Measurements from ENCODE around the gene TMEM169. TPM values are rescaled to one million over a fixed set of nuclear protein-coding genes. Genes with fewer than 3 reads are reported as not detected.
A peak's percentile ranks its signal among the peaks of the same experiment; 100 is the strongest.

The TMEM169 gene
- total and polyA plus RNA-seq, 9 of the 15 experiments (the other 6 are each of a cell fraction or from before 2014, with no cell fraction given), result 0.01 to 0.09 (median 0.04) TPM; not detected in 5

DNA sequence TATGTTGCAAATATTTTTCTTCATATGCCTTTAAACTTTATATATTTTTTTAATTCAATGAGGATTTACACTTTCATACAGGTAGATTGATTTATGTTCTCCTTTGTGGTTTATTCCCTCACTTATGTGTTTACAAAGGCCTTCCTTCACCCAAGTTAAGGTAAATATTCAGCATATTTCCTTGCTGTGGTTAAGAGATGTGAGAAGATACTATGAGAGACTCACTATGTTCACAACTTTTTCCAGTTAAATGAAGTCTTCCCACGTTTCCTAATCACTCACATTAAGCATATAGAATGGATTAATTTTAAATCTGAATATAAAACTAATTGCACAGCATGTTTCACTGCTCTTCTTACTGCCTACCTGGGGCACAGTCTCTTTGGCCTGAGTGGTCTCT is 707 bp upstream of the TMEM169 start:
- no peaks in the 10 kb centered on the region for H3K79me2 ChIP-seq (ENCODE audit: control insufficient read depth, insufficient read depth, low read length)
- TSS peak; percentile 78 for BruUV-seq (replicated peaks)
- FAIRE-seq (no peak), ATAC-seq (no peak; the same call in 2 of the 3 replicates), DNase-seq (ENCODE audit: extremely low read depth in 1 of 4, low spot score in 3 of 4) (no peak)
- no peaks in the 10 kb centered on the region for H4K20me1 ChIP-seq (replicated peaks; ENCODE audit: control insufficient read depth, insufficient read depth, low read length)
- TF ChIP-seq MEIS2 (IDR thresholded peaks at IDR 0.05; ENCODE audit: partially characterized antibody), result peak; percentile 4
- no peak for TF ChIP-seq RUNX1 (IDR thresholded peaks at IDR 0.05; ENCODE audit: low read depth)
- intact Hi-C loops (cut with micrococcal nuclease), result no loop called here
- H3K27ac ChIP-seq (ENCODE audit: extremely low read depth, low read depth, low read length), result peak overlapping the region; percentile 6; the same call in 1 of the 3 replicates
- no peaks in the 10 kb centered on the region for H3K9me3 ChIP-seq (replicated peaks; ENCODE audit: control insufficient read depth, insufficient read depth, low read depth, low read length)
- in situ Hi-C loops (cut with MboI), result no loop called here
- peak overlapping the region; percentile 88 for H3K4me2 ChIP-seq (ENCODE audit: insufficient read depth, low read length)
- H3K9me1 ChIP-seq (ENCODE audit: control insufficient read depth, insufficient read depth, low read length), result no peaks in the 10 kb centered on the region
- CTCF ChIA-PET (ENCODE audit: low intra/inter-chr PET ratio), result no interaction called here
- H2AFZ ChIP-seq (ENCODE audit: low read depth, low read length), result peak overlapping the region; percentile 98
- peak overlapping the region; percentile 58 for H3K4me3 ChIP-seq
- no peaks in the 10 kb centered on the region for H3K36me3 ChIP-seq (ENCODE audit: control insufficient read depth, insufficient read depth, low read length)
- H3K9ac ChIP-seq (ENCODE audit: insufficient read depth in 1 of 2, low read depth in 2 of 2, low read length in 2 of 2), result peak overlapping the region; percentile 55 to 94
- H3K4me1 ChIP-seq (replicated peaks in 1 of 2; ENCODE audit: control insufficient read depth in 2 of 2, insufficient read depth in 2 of 2, low read length in 2 of 2), result peaks cover 10% of the 10 kb centered on the region in 2 experiments; a peak in 4 of 5 replicates
- POLR2A ChIA-PET, result interaction anchor here (0.8 to 1.1 kb wide), 5 partner anchors 9 to 34 kb away, joined by 3 to 5 read pairs (median 4); partner anchors contain the start of gene XRCC5
- no peaks in the 10 kb centered on the region for H3K27me3 ChIP-seq (ENCODE audit: control insufficient read depth in 2 of 2, insufficient read depth in 2 of 2, low read length in 2 of 2)
- WGBS (ENCODE audit: insufficient coverage, low coverage, missing lambda C conversion rate), result 0% methylated on average over 1 of the region's 1 CpG

GRCh38 chr2:216082117-216082711 is 495 bp downstream of the TMEM169 start:
- Histone ChIP-seq H4K20me1 (replicated peaks; ENCODE audit: control insufficient read depth, insufficient read depth, low read length) (no peaks in the 10 kb centered on the region), H2AFZ (ENCODE audit: low read depth, low read length) (peak overlapping the region; percentile 78), H3K79me2 (ENCODE audit: control insufficient read depth, insufficient read depth, low read length) (no peaks in the 10 kb centered on the region), H3K4me3 (peak overlapping the region; percentile 58), H3K9me1 (ENCODE audit: control insufficient read depth, insufficient read depth, low read length) (no peaks in the 10 kb centered on the region), H3K4me1 (replicated peaks in 1 of 2; ENCODE audit: control insufficient read depth in 2 of 2, insufficient read depth in 2 of 2, low read length in 2 of 2) (peaks cover 10% of the 10 kb centered on the region in 2 experiments; a peak in 4 of 5 replicates), H3K27me3 (ENCODE audit: control insufficient read depth in 2 of 2, insufficient read depth in 2 of 2, low read length in 2 of 2) (no peaks in the 10 kb centered on the region), H3K27ac (ENCODE audit: extremely low read depth, low read depth, low read length) (no peak overlapping the region), H3K4me2 (ENCODE audit: insufficient read depth, low read length) (peak overlapping the region; percentile 88), H3K9ac (ENCODE audit: insufficient read depth in 1 of 2, low read depth in 2 of 2, low read length in 2 of 2) (peak overlapping the region in 1 of 2 experiments; percentile 94; a peak in 2 of 4 replicates), H3K36me3 (ENCODE audit: control insufficient read depth, insufficient read depth, low read length) (no peaks in the 10 kb centered on the region), H3K9me3 (replicated peaks; ENCODE audit: control insufficient read depth, insufficient read depth, low read depth, low read length) (no peaks in the 10 kb centered on the region)
- POLR2A ChIA-PET, result interaction anchor here (1.0 to 1.1 kb wide), 2 partner anchors 11 to 32 kb away, joined by 4 read pairs; no protein-coding TSS in a partner anchor
- no peak for DNase-seq (ENCODE audit: extremely low read depth in 1 of 4, low spot score in 3 of 4)
- no peak for TF ChIP-seq ESRRB (CRISPR knock-in tag; IDR thresholded peaks at IDR 0.05; ENCODE audit: borderline replicate concordance)
- no peak for TF ChIP-seq POLR2AphosphoS2 (IDR thresholded peaks at IDR 0.05; ENCODE audit: low read length)
- no peak for TF ChIP-seq ZNF444 (CRISPR knock-in tag; IDR thresholded peaks at IDR 0.05)
- no peak for TF ChIP-seq GATAD2B (IDR thresholded peaks at IDR 0.05; ENCODE audit: borderline replicate concordance)
- TSS peak; percentile 82 for BruUV-seq (replicated peaks)
- CTCF ChIA-PET (ENCODE audit: low intra/inter-chr PET ratio), result no interaction called here
- FAIRE-seq, result no peak
- in situ Hi-C loops (cut with MboI) (no loop called here), intact Hi-C loops (cut with micrococcal nuclease) (no loop called here)
- WGBS (ENCODE audit: insufficient coverage, low coverage, missing lambda C conversion rate), result 10% methylated on average over 16 of the region's 22 CpGs
- peak; percentile 14 for ATAC-seq

Measured in K562 (cell line).